ENCODE measurements around the gene LRIG3.

LRIG3 gene

DNA sequence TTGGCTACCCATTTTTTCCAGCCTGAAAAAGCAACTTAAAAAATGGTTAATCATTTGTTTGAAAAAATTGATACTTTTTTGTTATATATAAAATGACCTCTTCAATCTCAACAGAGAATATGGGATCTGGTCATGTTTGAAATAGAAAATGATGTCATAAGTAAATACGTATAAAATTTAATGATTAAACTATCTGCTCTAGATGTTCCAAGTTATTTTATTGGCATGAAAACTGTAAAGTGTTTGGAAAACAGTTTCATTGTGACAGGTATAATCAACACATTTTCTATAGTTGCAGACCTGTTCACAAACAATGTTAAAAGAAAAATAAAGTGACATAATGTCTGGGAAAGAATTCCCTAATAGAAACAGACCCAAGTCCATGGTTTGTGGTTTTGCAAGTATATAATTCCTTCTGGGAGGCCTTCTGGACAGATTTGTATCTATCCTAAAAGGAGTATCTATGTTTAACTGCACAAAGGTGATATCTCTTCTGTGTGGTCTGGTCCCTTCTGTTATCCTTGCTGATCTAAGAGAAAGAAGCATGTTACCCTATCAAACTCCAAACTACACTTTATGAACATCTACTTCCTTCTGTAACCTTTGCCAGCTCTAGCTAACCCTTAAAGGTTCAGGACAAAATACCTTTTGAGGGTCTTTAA lies 39.5 kb upstream of the LRIG3 start:
- H3K9me3 ChIP-seq (ENCODE audit: insufficient read depth, low read length) = no peaks in the 10 kb centered on the region
- H3K36me3 ChIP-seq (replicated peaks; ENCODE audit: low read depth, low read length) = no peaks in the 10 kb centered on the region
- H3K4me2 ChIP-seq (ENCODE audit: low read length) = no peak overlapping the region
- H3K27me3 ChIP-seq (ENCODE audit: low read depth, low read length) = no peaks in the 10 kb centered on the region
- H3K79me2 ChIP-seq (ENCODE audit: low read length) = no peaks in the 10 kb centered on the region
- H3K27ac ChIP-seq (ENCODE audit: low read length) = no peak overlapping the region
- H4K20me1 ChIP-seq (ENCODE audit: insufficient read depth, low read length) = no peaks in the 10 kb centered on the region
- peaks cover 13% of the 10 kb centered on the region for H3K4me1 ChIP-seq (ENCODE audit: low read length)
- H2AFZ ChIP-seq (ENCODE audit: low read depth, low read length) = no peak overlapping the region
- no peak overlapping the region for H3K4me3 ChIP-seq (ENCODE audit: low read length)
- TF ChIP-seq, protein P1, sequence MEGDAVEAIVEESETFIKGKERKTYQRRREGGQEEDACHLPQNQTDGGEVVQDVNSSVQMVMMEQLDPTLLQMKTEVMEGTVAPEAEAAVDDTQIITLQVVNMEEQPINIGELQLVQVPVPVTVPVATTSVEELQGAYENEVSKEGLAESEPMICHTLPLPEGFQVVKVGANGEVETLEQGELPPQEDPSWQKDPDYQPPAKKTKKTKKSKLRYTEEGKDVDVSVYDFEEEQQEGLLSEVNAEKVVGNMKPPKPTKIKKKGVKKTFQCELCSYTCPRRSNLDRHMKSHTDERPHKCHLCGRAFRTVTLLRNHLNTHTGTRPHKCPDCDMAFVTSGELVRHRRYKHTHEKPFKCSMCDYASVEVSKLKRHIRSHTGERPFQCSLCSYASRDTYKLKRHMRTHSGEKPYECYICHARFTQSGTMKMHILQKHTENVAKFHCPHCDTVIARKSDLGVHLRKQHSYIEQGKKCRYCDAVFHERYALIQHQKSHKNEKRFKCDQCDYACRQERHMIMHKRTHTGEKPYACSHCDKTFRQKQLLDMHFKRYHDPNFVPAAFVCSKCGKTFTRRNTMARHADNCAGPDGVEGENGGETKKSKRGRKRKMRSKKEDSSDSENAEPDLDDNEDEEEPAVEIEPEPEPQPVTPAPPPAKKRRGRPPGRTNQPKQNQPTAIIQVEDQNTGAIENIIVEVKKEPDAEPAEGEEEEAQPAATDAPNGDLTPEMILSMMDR (IDR thresholded peaks at IDR 0.05; ENCODE audit: low read depth, low read length) = no peak
- TF ChIP-seq EZH2phosphoT487 (IDR thresholded peaks at IDR 0.05; ENCODE audit: low read depth) = no peak
- no peak overlapping the region for H3K9ac ChIP-seq (ENCODE audit: low read length)

- no peaks in the 10 kb centered on the region for H3K27me3 ChIP-seq (ENCODE audit: low read depth, low read length)
- H3K4me3 ChIP-seq (ENCODE audit: low read length) = no peak overlapping the region
- no peak overlapping the region for H3K27ac ChIP-seq (ENCODE audit: low read length)
- peaks cover 13% of the 10 kb centered on the region for H3K4me1 ChIP-seq (ENCODE audit: low read length)
- no peaks in the 10 kb centered on the region for H3K79me2 ChIP-seq (ENCODE audit: low read length)
- no peaks in the 10 kb centered on the region for H3K9me3 ChIP-seq (ENCODE audit: insufficient read depth, low read length)
- no peaks in the 10 kb centered on the region for H4K20me1 ChIP-seq (ENCODE audit: insufficient read depth, low read length)
- H3K9ac ChIP-seq (ENCODE audit: low read length) = no peak overlapping the region
- no peak for TF ChIP-seq EZH2phosphoT487 (IDR thresholded peaks at IDR 0.05; ENCODE audit: low read depth)
- TF ChIP-seq, protein P1 (IDR thresholded peaks at IDR 0.05; ENCODE audit: low read depth, low read length) = no peak
- no peak overlapping the region for H3K4me2 ChIP-seq (ENCODE audit: low read length)
- H3K36me3 ChIP-seq (replicated peaks; ENCODE audit: low read depth, low read length) = no peaks in the 10 kb centered on the region
- H2AFZ ChIP-seq (ENCODE audit: low read depth, low read length) = no peak overlapping the region
Measured at GRCh38 chr12:58957298-58957697, 37.0 kb upstream of the LRIG3 start.

- TF ChIP-seq EZH2phosphoT487 (IDR thresholded peaks at IDR 0.05; ENCODE audit: low read depth) = no peak
- TF ChIP-seq, protein P1 (IDR thresholded peaks at IDR 0.05; ENCODE audit: low read depth, low read length) = no peak
- Histone ChIP-seq H4K20me1 (ENCODE audit: insufficient read depth, low read length) (no peaks in the 10 kb centered on the region), H3K36me3 (replicated peaks; ENCODE audit: low read depth, low read length) (no peaks in the 10 kb centered on the region)
Measured at GRCh38 chr12:58955849-58956248, 35.5 kb upstream of the LRIG3 start.

GRCh38 chr12:58954002-58954401 lies 33.7 kb upstream of the LRIG3 start:
- Histone ChIP-seq H3K36me3 (replicated peaks; ENCODE audit: low read depth, low read length) (no peaks in the 10 kb centered on the region), H3K79me2 (ENCODE audit: low read length) (no peaks in the 10 kb centered on the region), H3K27ac (ENCODE audit: low read length) (no peak overlapping the region), H3K4me3 (ENCODE audit: low read length) (no peak overlapping the region), H4K20me1 (ENCODE audit: insufficient read depth, low read length) (no peaks in the 10 kb centered on the region), H3K9ac (ENCODE audit: low read length) (no peak overlapping the region), H3K4me2 (ENCODE audit: low read length) (no peak overlapping the region), H2AFZ (ENCODE audit: low read depth, low read length) (no peak overlapping the region), H3K4me1 (ENCODE audit: low read length) (peaks cover 13% of the 10 kb centered on the region), H3K27me3 (ENCODE audit: low read depth, low read length) (no peaks in the 10 kb centered on the region), H3K9me3 (ENCODE audit: insufficient read depth, low read length) (no peaks in the 10 kb centered on the region)
- TF ChIP-seq, protein P1 (IDR thresholded peaks at IDR 0.05; ENCODE audit: low read depth, low read length) = no peak
- TF ChIP-seq EZH2phosphoT487 (IDR thresholded peaks at IDR 0.05; ENCODE audit: low read depth) = no peak

More at GRCh38 chr12:58955849-58956248, 35.5 kb upstream of the LRIG3 start:
- no peaks in the 10 kb centered on the region for H3K27me3 ChIP-seq (ENCODE audit: low read depth, low read length)
- no peak overlapping the region; the same call in 1 of the 2 replicates for H3K4me2 ChIP-seq (ENCODE audit: low read length)
- H3K27ac ChIP-seq (ENCODE audit: low read length) = no peak overlapping the region
- H3K4me3 ChIP-seq (ENCODE audit: low read length) = no peak overlapping the region
- no peaks in the 10 kb centered on the region for H3K9me3 ChIP-seq (ENCODE audit: insufficient read depth, low read length)
- no peak overlapping the region for H3K9ac ChIP-seq (ENCODE audit: low read length)
- H2AFZ ChIP-seq (ENCODE audit: low read depth, low read length) = no peak overlapping the region
- no peaks in the 10 kb centered on the region for H3K79me2 ChIP-seq (ENCODE audit: low read length)
- peaks cover 13% of the 10 kb centered on the region for H3K4me1 ChIP-seq (ENCODE audit: low read length)

All from OCI-LY3 (cell line).